D721Med (cell line): ENCODE results near the gene ATF7.
"Not testable (repeated sequence)": the region's sequence is repeated elsewhere in the genome, so short reads cannot be mapped to it uniquely, and the experiment has no call there.

Experiments
- DNase-seq: peaks from one replicate; pipeline ENCODE4 v3.0.0; 2011; ENCODE audit warnings: low spot score; ENCODE audit not compliant: insufficient read length
- FAIRE-seq: peaks from 2 replicates; lab custom pipeline; 2011; peaks lifted over from hg19 to GRCh38; lab: Jason Lieb, UNC
- TF ChIP-seq, protein P1 (sequence below): IDR thresholded peaks from 2 replicates; pipeline ENCODE4 v1.5.1; 2012; ENCODE audit warnings: mild to moderate bottlenecking, control low read depth; ENCODE audit not compliant: insufficient read depth; ENCODE audit errors: missing control alignments

ATF7 gene

DNA sequence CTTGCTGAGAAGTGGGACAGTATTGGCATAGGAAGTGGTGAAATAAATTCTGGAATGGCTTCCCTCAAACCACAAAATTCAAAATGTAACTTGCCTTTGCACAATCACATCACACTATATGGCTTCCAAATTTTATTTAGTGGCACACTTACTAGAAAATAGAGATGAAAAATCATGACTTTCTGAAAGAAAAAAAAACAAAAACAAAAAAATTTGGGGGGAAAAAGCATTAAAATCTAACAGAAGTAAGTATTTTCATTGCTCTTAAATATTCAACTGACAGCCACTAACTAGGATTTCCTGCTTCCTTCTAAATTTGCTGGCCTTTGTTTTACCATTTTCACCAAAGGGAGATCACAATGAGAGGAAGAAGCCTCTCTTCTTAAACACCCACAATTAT is 23.0 kb downstream of the ATF7 start:
- TF ChIP-seq, protein P1, sequence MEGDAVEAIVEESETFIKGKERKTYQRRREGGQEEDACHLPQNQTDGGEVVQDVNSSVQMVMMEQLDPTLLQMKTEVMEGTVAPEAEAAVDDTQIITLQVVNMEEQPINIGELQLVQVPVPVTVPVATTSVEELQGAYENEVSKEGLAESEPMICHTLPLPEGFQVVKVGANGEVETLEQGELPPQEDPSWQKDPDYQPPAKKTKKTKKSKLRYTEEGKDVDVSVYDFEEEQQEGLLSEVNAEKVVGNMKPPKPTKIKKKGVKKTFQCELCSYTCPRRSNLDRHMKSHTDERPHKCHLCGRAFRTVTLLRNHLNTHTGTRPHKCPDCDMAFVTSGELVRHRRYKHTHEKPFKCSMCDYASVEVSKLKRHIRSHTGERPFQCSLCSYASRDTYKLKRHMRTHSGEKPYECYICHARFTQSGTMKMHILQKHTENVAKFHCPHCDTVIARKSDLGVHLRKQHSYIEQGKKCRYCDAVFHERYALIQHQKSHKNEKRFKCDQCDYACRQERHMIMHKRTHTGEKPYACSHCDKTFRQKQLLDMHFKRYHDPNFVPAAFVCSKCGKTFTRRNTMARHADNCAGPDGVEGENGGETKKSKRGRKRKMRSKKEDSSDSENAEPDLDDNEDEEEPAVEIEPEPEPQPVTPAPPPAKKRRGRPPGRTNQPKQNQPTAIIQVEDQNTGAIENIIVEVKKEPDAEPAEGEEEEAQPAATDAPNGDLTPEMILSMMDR = no peak
- DNase-seq = no peak
- FAIRE-seq = no peak

- TF ChIP-seq, protein P1 = no peak
- DNase-seq (no peak), FAIRE-seq (peak; percentile 60)
Measured at GRCh38 chr12:53602176-53602864, 23.9 kb downstream of the ATF7 start.

- DNase-seq (no peak), FAIRE-seq (no peak)
- TF ChIP-seq, protein P1 = no peak
Measured at GRCh38 chr12:53601296-53601847, 24.8 kb downstream of the ATF7 start.

GRCh38 chr12:53600490-53601295 is 25.5 kb downstream of the ATF7 start:
- DNase-seq (peak; percentile 33), FAIRE-seq (peak; percentile 95)
- TF ChIP-seq, protein P1 = no peak

GRCh38 chr12:53599579-53599978 is 26.6 kb downstream of the ATF7 start:
- no peak for FAIRE-seq
- DNase-seq = no peak
- TF ChIP-seq, protein P1 = no peak

DNA sequence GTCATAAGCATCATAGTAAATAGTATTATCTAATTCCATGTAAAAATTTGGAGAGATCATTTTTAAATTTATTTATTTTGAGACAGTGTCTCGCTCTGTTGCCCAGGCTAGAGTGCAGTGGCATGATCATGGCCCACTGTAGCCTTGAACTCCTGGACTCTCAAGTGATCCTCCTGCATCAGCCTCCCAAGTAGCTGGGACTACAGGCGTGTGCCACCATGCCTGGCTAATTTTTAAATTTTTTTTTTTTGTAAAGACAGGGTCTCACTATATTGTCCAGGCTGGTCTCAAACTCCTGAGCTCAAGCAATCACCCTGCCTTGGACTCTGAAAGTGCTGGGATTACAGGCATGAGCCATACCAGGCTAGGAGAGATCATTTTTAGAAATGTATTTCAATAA is 27.2 kb downstream of the ATF7 start:
- DNase-seq, FAIRE-seq: not testable (repeated sequence)

GRCh38 chr12:53596920-53597363 is 29.2 kb downstream of the ATF7 start:
- DNase-seq = no peak
- no peak for FAIRE-seq

More at GRCh38 chr12:53596920-53597363, 29.2 kb downstream of the ATF7 start:
- TF ChIP-seq, protein P1 = no peak
